Uterus (tissue), 2 donors: Measurements from ENCODE around the gene SCD5.

Experiments
- CTCF ChIP-seq, 4 experiments: fragments of 200-600 bp in 2 of 4; fragments of 450-650 bp in 2 of 4; sonication (generic) in 2 of 4; IDR thresholded peaks; one replicate each; pipeline ENCODE4 v1.5.1; 2016 to 2019; ENCODE audit warnings: antibody characterized with exemption in 4 of 4, mild to moderate bottlenecking in 2 of 4, moderate library complexity in 1 of 4
- POLR2A ChIP-seq, 2 donors: fragments of 450-650 bp; IDR thresholded peaks; one replicate each; pipeline ENCODE4 v1.6.1; 2016; ENCODE audit warnings: antibody characterized with exemption in 2 of 2, mild to moderate bottlenecking in 1 of 2, moderate library complexity in 1 of 2

- TF ChIP-seq CTCF (IDR thresholded peaks at IDR 0.05), result no peak
- no peak for TF ChIP-seq POLR2A (IDR thresholded peaks at IDR 0.05)
Observed at GRCh38 chr4:82765134-82765533, 33.5 kb downstream of the SCD5 start.
